ENCODE measurements around the gene INTS15.

Gene INTS15

GRCh38 chr7:6589829-6590644 lies at the start of gene INTS15:
Gene INTS15, plus strand, starts transcription at chr7:6590021. Its CDS starts 263 bp downstream, at chr7:6590284.
- peak; percentile 82 for DNase-seq (ENCODE audit: low read depth, low spot score)

- no peak for DNase-seq (ENCODE audit: low read depth, low spot score)
Observed at GRCh38 chr7:6542368-6542767, 47.5 kb upstream of the INTS15 start.

- no peak for DNase-seq (ENCODE audit: low read depth, low spot score)
Observed at GRCh38 chr7:6545398-6546126, 44.3 kb upstream of the INTS15 start.

GRCh38 chr7:6546498-6547251 lies 43.1 kb upstream of the INTS15 start:
- no peak for DNase-seq (ENCODE audit: low read depth, low spot score)

GRCh38 chr7:6547400-6547799 lies 42.4 kb upstream of the INTS15 start:
- DNase-seq (ENCODE audit: low read depth, low spot score) = no peak

- DNase-seq (ENCODE audit: low read depth, low spot score) = no peak
Observed at GRCh38 chr7:6551016-6551511, 38.8 kb upstream of the INTS15 start, which contains the start of gene GRID2IP. Gene GRID2IP, minus strand, starts transcription at chr7:6551461. Its CDS starts 25 bp downstream, at chr7:6551436.

GRCh38 chr7:6553448-6554044 lies 36.3 kb upstream of the INTS15 start:
- DNase-seq (ENCODE audit: low read depth, low spot score) = no peak

- DNase-seq (ENCODE audit: low read depth, low spot score) = no peak
Observed at GRCh38 chr7:6554848-6555247, 35.0 kb upstream of the INTS15 start.

GRCh38 chr7:6556196-6556595 lies 33.6 kb upstream of the INTS15 start:
- peak; percentile 50 for DNase-seq (ENCODE audit: low read depth, low spot score)

GRCh38 chr7:6558837-6559236 lies 31.0 kb upstream of the INTS15 start:
- peak; percentile 76 for DNase-seq (ENCODE audit: low read depth, low spot score)

- DNase-seq (ENCODE audit: low read depth, low spot score) = no peak
Observed at GRCh38 chr7:6559896-6560295, 29.9 kb upstream of the INTS15 start.

GRCh38 chr7:6562106-6562505 lies 27.7 kb upstream of the INTS15 start:
- no peak for DNase-seq (ENCODE audit: low read depth, low spot score)

GRCh38 chr7:6563936-6564770 lies 25.7 kb upstream of the INTS15 start:
- no peak for DNase-seq (ENCODE audit: low read depth, low spot score)

GRCh38 chr7:6565655-6566054 lies 24.2 kb upstream of the INTS15 start:
- no peak for DNase-seq (ENCODE audit: low read depth, low spot score)

- no peak for DNase-seq (ENCODE audit: low read depth, low spot score)
Observed at GRCh38 chr7:6567886-6568285, 21.9 kb upstream of the INTS15 start.

GRCh38 chr7:6571160-6571779 lies 18.6 kb upstream of the INTS15 start:
- no peak for DNase-seq (ENCODE audit: low read depth, low spot score)

GRCh38 chr7:6575281-6576023 lies 14.4 kb upstream of the INTS15 start:
- DNase-seq (ENCODE audit: low read depth, low spot score) = no peak

GRCh38 chr7:6576024-6576866 lies 13.6 kb upstream of the INTS15 start:
- DNase-seq (ENCODE audit: low read depth, low spot score) = no peak

Data from ELF-1 (cell line).